Kidney capillary endothelial cell (primary cell): ENCODE measurements around the gene C16orf74.

Experiments used
- DNase-seq: peaks from one replicate; pipeline ENCODE4 v3.0.0-alpha.2; 2018; ENCODE audit warnings: low spot score

C16orf74 gene

DNA sequence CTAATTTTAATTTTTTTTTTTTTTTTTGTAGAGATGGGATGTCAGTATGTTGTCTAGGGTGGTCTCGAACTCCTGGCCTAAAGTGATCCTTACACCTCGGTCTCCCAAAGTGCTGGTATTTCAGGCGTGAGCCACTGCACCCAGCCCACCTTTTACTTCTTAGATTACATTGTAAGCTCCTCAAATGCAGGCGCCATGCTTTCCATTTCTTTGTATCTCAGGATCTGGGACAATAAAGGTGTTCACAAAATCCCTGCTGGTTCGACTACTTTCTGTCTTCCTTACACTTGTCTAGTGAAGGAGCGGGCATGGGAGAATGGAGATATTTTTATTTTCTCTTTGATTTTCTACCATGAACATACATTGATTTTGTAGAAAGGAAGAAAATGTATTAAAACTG lies 23.2 kb upstream of the C16orf74 start:
- DNase-seq, result no peak

DNA sequence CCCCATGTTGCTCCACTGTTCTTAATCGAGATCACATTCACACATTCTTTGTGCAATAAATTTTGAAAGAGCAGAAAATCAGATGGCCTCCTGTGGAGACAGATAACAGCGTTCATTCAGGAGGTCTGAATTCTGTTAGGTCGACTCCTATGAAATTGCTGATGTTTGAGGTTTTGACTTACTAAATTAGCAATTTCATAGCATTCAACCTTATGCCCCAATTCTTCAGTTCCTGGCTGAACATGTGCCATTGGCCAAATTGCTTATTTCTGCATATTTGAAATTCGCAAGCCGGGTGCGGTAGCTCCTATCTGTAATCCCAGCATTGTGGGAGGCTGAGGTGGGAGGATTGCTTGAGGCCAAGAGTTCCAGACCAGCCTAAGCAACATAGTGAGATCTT lies 22.1 kb upstream of the C16orf74 start:
- DNase-seq, result no peak

DNA sequence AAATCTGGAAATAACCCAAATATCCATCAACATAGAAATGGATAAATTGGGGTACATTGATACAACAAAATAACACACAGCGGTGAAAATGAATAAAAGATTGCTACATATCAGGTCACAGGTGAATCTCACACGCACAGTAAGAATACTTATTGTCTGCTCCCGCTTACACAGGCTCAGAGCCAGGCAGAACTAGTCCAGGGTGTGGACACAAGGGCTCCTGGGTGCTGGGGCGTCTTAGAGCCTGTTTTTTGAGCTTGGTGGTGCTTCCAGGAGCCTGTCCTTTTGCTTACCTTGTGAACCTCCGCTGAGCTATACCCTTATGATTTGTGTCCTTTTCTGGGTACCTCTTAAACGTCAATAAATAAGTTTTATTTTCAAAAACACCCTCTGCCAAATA lies 19.8 kb upstream of the C16orf74 start:
- no peak for DNase-seq

DNA sequence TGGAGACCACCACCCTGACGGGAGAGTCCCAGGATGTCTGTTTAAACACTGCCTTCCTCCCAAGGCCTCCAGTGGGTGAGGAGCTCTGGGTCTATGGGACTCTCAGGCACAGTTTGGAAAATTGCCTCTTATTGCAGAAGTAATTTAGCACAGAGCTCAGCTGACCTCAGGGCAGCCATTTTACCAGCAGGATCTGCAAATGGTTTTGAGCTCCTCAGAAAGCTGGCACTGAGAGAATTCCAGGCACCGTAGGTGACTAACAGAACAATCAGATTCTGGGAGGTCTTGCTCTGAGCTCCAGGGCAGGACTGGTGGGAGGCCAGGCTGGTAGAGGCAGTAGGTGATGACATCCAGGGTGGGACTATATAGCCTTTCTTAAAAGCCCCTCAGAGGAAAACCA lies 17.3 kb upstream of the C16orf74 start:
- DNase-seq, result no peak

DNA sequence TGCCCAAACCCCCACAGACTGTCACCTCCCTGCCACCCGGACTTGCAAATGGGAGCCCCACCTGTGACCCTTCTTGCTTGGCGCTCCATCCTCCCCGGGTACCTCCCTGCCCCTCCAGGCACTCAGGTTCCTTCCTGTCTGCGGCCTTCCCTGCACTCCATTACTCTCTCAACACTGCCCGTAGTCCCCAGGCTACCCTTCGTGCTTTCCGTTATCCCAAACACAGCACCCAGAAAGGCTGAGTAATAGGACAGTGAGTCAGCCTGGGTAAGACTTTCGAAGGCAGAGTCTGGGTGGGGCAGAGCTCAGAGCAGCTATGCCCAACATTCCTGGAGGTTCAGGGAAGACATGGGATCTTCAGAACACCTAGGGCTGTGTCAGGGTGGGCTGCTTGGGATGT lies 16.6 kb upstream of the C16orf74 start:
- DNase-seq, result peak; percentile 50

DNA sequence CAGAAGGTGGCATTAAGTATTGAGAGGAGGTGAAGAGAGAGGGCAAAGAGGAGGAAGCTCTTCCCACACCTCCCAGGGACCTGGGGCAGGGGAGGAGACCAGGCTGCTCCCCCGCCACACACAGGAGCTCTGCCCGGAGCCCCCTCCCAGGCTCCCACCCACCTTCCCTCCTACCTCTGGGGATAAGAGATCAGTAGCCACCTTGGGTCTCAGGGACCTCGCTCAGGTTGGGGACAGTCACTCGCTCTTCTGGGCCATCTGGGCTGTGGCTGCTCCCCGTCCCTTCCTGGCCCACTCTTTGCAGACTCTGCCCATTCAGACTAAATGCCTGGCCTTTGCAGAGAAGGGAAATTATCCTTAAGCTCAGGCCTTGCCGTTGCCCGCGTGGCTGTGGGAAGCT lies 14.9 kb upstream of the C16orf74 start:
- no peak for DNase-seq

DNA sequence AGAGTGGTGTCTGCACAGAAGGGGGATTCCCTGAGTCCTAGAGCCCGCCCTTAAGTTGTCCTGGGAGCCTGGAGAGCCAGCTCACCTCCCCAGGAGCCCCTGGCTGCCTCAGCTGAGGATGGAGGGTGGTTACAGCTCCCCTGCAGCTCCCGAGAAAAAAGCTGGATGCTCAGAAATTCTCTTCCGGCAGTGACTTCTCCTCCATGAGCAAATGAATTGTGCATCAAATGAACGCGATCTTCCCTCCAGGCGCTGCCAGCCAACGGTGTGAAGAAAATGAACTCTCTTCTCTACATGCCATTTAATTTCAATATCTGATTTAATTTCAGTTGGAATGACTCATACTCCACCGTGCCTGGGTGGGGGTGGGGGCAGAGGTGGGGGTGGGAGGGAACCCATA lies 14.3 kb upstream of the C16orf74 start:
- no peak for DNase-seq

DNA sequence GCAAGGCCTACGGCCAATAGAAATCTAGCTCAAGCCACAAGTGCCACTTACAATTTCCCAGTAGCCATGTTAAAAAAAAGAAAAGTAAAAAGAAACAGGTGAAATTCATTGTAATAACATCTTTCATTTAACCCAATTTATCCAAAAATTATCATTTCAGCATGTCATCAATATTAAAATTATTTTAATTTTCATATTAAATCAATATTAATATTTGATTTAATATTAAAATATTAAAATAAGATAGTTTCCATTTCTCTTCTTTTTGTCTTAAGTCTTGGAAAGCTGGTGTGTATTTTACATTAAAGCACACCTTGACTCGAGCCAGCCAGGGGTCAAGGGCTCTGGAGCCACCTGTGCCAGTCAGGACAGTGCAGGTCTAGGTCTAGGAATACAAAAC lies 12.7 kb upstream of the C16orf74 start:
- no peak for DNase-seq

DNA sequence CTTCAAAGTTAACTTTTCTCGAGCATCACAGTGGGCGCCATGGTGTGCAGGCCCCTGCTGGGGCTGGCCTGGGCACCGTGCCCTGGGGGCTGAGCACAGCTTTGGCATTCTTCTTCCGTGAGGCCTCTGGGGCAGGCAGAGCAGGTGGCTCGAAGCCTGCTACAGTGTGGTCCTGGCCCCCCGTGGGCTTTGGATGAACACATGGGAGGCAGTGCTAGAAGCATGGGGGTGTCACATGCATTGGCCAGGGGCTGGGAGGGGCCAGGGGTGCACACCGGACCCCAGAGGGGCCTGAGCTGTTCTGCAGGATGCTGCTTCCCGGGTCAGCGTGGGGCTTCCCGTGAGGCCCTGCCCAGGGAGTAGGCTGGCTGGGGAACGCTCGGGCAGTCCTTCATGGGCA lies 12.1 kb upstream of the C16orf74 start:
- no peak for DNase-seq

DNA sequence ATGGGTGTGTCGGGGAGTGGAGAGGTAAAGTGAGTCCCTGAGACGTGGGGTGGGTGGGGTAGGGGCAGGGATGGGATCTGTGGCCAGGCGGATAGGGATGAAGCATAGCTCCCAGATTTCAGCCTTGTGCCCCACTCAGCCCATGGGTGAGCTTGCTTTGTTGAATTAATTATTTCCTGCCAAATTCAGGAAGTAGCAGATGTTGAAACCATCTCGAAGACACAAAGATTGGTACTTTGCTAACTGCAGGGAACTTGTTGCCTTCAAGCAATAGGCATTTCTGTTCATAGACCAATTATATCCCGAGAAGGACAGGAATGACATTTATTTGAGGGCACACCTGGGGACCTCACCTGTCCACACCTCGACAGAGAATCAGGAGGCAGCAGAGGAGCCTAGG lies 11.0 kb upstream of the C16orf74 start:
- no peak for DNase-seq

DNA sequence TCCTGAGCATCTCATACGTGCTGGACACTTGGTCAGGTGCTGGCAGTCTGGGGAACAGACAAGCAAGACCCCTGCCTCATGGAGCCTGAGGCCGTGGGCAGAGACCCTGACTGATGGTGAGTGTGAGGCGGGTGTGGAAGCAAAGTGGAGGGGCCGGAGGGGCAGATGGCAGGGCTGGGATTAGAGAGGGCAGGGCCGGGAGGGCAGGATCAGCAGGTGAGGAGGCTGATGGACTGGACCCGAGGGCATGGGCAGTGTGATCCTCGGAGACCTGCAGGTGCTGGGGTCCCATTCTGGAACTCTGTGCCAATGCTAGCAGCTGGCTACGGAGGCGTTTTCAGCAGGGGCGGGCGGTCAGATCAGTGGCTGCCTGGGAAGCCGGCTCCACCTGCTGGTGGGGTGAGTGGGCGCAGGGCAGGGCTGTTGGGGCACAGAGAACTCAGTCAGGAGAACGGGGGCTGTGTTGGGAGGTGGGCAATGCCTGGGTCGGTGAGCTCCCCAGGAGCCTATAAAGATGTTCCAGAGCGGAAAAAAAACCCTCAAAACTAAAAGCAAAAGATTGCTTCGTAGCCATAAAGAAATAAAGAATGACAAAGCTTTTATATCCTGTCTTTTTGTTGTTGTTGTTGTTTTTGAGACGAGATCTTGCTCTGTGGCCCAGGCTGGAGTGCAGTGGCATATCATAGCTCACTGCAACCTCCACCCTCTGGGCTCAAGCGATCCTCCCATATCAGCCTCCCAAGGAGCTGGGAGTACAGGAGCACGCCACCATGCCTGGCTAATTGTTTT lies 8.9 kb upstream of the C16orf74 start:
- DNase-seq, result no peak

DNA sequence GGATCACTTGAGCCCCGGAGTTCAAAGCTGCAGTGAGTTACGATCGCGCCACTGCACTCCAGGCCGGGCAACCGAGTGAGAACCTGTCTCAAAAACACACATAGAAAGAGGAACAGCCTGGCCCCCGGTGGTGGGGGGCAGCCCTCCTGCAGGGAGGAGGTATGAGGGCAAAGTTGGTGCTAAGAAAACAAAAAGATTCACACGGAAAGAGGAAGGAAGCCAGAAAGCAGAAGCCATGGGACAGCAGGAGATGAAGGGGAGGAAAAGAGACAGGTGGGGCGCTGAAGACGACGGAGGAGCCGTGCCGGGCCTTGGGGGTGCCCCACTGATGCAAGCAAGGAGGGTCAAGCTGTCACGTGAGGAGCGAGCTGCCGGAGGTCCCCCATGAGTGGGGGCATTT lies 8.2 kb upstream of the C16orf74 start:
- no peak for DNase-seq

DNA sequence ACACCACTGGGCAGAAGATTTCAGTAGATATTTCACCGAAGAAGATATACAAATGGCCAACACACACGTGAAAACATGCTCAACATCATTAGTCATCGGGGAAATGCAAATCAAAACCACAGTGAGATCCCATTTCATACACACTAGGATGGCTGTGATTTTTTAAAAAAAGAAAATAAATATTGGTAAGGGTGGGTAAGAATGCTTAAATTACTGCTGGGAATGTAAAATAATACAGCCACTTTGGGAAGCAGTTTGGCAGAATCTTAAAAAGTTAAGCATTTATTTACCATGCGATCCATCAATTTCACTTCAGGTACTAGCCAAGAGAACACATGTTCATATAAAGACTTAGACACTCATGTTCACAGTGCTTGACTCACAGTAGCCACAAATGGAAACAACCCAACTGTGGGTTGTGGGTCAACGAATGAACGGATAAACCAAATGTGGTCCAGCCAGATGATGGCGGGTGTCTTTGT lies 6.5 kb upstream of the C16orf74 start:
- DNase-seq, result no peak

DNA sequence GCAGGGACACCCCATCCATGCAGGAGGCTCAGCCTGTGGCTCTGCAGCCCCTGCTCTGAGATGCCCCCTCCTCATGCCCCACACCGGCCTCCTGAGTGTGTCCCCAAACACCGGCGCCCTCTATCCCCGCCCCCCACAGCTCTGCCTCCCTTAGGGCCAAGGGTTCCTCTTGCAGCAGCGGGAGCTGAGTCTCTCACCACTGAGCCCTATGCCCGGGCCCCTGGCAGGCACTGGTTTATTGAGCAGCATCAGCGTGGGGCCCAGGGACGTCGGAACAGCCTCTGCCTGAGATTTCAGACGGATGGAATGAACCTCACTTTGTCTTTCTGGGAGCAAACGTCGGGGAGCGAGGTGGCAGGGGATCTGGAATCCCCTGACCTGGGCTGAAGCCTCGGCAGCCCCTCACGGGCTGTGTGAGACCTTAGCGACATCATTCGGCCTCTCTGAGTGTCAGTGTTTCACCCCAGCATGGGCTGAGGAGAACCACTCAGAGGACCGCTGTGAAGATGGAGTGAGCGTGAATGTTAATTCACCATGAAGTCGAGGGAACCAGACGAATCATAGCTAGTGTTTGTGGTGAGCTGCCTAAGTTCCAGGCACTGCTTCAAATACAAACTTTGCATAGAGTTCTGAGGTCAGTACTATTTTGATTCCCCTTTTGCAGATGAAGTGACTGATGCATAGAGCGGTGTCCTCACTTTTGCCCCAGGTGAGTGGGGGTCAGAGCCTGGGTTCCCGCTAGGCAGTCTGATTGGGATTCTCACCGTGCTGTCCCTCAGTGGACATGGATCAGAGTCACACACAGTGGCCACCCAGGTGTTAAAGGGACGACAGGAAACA lies 5.3 kb upstream of the C16orf74 start:
- no peak for DNase-seq

DNA sequence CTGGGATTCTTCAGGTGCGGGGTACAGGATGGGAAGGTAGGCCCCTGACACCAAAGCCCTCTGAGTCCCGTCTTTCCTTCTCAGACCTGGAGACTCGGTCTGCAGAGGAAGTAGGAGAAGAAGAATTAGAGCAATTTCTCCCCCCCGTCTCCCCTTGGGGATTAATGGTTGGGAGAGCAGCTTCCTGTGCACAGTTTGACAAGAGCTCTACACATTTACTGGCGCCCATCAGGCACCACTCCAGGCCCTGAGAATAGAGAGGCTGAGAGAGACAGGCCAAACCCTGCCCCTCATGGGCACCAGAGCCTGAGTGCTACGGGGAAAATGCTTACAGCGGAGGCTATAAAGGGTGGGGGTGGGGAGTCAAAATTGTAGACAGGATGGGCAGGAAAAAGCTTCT lies 3.5 kb upstream of the C16orf74 start:
- DNase-seq, result no peak

DNA sequence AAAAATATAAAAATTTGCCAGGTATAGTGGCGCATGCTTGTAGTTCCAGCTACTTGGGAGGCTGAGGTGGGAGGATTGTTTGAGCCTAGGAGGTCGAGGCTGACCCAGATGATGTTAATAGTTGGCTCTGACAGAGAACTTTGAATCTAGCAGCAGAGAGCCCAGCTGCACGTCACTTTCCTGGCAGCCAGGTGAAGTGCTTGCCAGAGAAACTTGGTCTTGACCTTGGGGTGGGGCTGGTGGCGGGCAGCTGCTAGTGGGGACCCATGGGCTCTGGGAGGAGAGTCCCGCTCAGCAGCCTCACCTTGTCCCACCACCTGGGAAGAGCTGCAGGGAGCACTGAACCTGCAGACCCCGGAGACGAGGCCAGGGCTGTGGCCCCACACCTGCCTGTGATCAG lies 3.1 kb upstream of the C16orf74 start:
- no peak for DNase-seq

DNA sequence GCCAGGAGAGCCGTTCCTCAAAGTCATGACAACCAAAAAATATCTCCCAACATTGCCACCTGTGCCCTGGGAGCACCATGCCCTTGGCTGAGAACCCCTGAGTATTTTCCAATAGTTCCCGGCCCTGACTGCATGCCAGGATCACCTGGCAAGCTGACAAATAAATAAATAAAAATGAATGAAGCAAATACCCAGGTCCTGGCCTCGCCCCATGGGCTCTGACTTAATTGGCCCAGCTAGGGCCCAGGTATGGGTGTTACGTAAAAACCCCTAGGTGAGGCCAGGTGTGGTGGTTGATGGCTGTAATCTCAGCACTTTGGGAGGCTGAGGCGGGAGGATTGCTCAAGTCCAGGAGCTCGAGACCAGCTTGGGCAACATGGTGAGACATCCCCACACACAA lies 2.7 kb upstream of the C16orf74 start:
- DNase-seq, result no peak

DNA sequence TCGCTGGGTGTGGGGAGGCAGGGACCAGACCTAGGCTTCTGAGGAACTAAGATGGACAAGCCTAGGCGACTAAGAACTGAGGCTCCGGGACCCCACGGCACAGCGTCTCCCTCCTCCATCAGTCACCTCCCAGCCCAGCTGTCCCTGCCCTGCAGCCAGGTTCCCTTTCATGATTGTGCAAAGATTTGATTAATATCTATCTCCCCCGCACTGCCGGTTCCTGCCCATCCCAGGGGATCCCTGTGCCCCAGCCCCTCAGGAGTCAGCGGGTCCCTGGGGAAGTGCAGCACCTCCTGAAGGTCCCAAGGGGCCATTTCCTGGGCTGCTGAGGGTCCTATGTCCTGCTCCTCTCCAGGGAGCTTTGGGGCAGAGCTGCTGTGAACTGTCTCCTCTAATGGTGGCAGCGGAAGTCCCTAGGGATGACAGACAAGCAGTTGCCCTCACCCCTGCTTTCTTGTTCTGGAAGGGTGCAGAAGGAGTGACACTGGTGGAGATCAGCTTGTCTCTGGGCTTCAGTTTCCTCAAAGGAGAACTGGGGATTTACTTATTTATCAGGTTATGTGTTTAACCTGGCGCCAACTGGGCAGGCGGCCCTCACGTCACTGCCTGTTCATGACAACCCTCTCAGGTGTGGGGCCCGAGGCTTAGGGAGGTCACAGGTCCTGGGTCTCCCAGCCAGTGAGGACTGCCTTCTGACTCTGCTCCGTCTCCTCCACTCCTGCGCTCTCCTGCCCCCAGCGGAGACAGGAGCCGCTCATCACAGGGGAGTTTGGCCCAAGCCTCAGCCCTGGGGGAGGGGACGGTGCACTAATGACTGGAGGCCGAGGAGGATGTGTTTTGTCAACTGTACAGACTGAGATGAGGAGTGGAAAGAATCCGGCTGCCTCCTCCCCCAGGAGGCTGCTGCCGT lies 1.9 kb upstream of the C16orf74 start:
- DNase-seq, result peak; percentile 53

DNA sequence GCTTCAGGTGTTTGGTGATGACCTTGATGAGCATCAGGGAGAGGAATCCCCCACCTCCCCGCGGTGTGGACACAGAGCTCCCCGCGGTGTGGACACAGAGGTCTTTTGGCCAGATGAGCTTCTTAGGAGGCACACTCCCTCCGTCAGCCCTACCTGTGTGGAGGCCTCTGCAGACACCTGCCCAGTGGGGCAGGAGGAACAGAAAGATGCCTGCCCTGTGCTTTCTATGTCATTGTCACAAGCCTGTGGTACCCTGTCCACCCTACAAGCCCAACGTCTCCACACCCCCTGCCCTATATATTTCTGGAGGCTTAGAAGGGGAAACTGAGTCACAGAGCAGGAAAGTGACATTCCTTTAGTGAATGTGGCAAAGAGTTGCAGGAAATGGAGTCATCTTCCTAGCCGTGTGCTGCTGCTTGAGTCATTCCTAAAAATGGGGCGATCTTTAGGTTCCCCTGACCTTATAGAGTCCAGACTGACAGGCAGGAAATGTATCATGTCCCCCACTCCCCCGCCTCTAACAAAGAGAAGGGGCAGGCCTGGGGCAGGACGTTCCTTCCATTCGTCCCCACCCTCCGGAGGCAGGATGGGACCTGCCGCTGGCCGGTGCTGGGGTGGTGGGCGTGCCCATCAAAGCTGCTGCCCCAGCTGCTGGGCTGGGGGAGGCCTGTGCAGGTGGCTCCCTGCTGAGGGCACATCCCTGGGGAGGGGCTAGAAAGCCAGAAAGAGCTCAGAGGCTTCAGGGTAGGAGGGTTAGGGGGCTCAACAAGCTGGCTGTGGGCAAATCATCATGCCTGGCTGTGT lies 1.0 kb upstream of the C16orf74 start:
- peak; percentile 98 for DNase-seq

DNA sequence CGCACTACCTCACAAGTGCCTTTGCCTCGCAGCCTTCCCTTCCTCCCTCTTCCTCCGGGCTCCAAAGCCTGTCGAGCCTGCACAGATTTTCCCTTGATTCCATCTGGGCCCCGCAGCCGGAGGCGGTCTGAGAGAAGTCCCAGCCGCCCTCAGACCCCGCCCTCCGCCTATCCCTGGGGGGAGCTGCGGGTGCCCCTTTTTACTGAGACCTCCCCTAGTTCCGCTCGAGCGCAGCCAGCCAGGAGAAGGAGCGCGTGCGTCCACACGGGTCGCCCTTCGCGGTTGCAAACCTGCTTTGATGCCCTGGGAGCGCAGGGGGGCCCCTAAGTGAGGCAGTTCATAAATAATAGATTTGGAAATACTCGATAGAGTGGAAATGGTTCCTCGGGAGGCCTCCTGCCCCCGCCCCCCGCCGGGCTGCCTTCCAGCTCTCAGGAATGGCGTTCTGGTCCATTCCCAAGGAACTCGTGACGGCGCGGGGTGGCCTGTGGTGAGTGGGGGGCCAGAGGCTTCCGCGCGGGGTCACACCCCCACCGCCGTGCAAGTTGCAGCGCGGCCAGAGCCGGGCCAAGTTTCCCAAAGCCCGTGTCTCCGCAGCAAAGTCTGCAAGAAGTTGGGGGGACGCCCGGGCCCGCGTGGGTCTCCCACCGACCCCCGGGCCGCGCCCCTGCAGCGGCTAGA lies 610 bp downstream of the C16orf74 start:
- DNase-seq, result peak; percentile 17

DNA sequence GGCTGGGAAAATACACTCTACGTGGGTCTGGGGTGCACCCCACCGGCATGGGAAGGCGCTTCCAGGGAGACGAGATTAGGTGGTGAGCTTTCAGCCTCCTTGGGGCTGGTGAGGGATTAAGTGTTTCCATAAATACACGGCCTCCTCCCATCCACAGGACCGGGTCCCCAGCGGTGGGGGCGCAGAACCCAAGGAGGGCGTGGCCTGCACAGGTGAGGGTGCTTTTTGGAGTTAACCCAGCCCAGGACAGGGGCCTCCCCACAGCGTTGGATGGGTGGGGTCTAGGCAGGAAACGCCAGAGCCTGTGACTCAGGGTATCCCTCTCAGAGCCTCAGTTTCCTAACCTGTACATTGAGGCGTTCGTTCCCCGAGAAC lies 1.1 kb downstream of the C16orf74 start:
- DNase-seq, result no peak
